Endothelial cell of umbilical vein (primary cell): Measurements from ENCODE around the gene COG5. TPM values are rescaled to one million over a fixed set of nuclear protein-coding genes. Genes with fewer than 3 reads are reported as not detected.

Experiments
- BruUV-seq: library from RNA; stranded (reverse); fragments of 400-500 nt; replicated peaks from 2 replicates; lab custom pipeline; 2021; lab: Mats Ljungman, UMichigan
- CTCF ChIA-PET: fragments of 300-600, 350-600 bp; sonication (Branson Sonifier 250); formaldehyde crosslinking; loops from one replicate; lab custom pipeline; 2021; ENCODE audit warnings: antibody characterized with exemption, inconsistent platforms; lab: Charles Lee
- POLR2A ChIA-PET: fragments of 300-600, 350-600 bp; sonication (Branson Sonifier 250); formaldehyde crosslinking; loops from one replicate; lab custom pipeline; 2021; ENCODE audit warnings: antibody characterized with exemption, inconsistent platforms; lab: Charles Lee
- DNase-seq: peaks from one replicate; pipeline ENCODE4 v3.0.0-alpha.2; 2011; ENCODE audit warnings: low read depth, low spot score
- FAIRE-seq: peaks from 2 replicates; lab custom pipeline; 2011; peaks lifted over from hg19 to GRCh38; lab: Jason Lieb, UNC
- H2AFZ ChIP-seq: 2 replicates; pipeline ENCODE4 v1.6.0; 2012; ENCODE audit warnings: low read depth, low read length, control low read depth, inconsistent platforms
- H3K27ac ChIP-seq: 2 replicates; pipeline ENCODE4 v1.5.1; 2011; ENCODE audit warnings: low read depth, mild to moderate bottlenecking, control low read depth, low read length, moderate library complexity; ENCODE audit not compliant: insufficient read depth
- H3K27me3 ChIP-seq, 2 experiments: 2 replicates each; pipeline versions ENCODE4 v1.6.0 to v1.6.1; 2011; ENCODE audit warnings: low read length in 2 of 2, mixed read lengths in 1 of 2; ENCODE audit not compliant: control insufficient read depth in 2 of 2, insufficient read depth in 2 of 2
- H3K36me3 ChIP-seq, 2 experiments: 2 replicates in 1 of 2; 3 replicates in 1 of 2; pipeline ENCODE4 v1.5.1; 2011; ENCODE audit warnings: low read length in 2 of 2, mild to moderate bottlenecking in 1 of 2, moderate library complexity in 1 of 2; ENCODE audit not compliant: control insufficient read depth in 2 of 2, insufficient read depth in 2 of 2; ENCODE audit errors: extremely low read depth in 1 of 2
- H3K4me1 ChIP-seq: 3 replicates; pipeline ENCODE4 v1.5.1; 2011; ENCODE audit warnings: mild to moderate bottlenecking, low read length; ENCODE audit not compliant: control insufficient read depth, insufficient read depth; ENCODE audit errors: extremely low read depth
- H3K4me2 ChIP-seq: 2 replicates; pipeline ENCODE4 v1.6.1; 2011; ENCODE audit warnings: low read length, control low read depth, mixed read lengths; ENCODE audit not compliant: insufficient read depth
- H3K4me3 ChIP-seq, 3 experiments: fragments of 200-600 bp in 1 of 3; sonication (generic), shearing (Covaris generic) in 1 of 3; replicated peaks in 1 of 3; 2 replicates each; pipeline ENCODE4 v1.5.1; 2011 to 2016; ENCODE audit warnings: control low read depth in 3 of 3, low read length in 3 of 3, mild to moderate bottlenecking in 2 of 3, inconsistent platforms in 1 of 3, low read depth in 1 of 3, moderate library complexity in 1 of 3; ENCODE audit not compliant: insufficient read depth in 1 of 3
- H3K79me2 ChIP-seq: 2 replicates; pipeline ENCODE4 v1.6.0; 2012; ENCODE audit warnings: low read length, inconsistent platforms; ENCODE audit not compliant: control insufficient read depth, insufficient read depth
- H3K9ac ChIP-seq: replicated peaks from 2 replicates; pipeline ENCODE3; 2011; ENCODE audit warnings: low read length, control low read depth; ENCODE audit not compliant: insufficient read depth; ENCODE audit errors: extremely low read depth
- H3K9me1 ChIP-seq: replicated peaks from 3 replicates; pipeline ENCODE4 v1.6.0; 2011; ENCODE audit warnings: mild to moderate bottlenecking, low read length; ENCODE audit not compliant: control insufficient read depth, insufficient read depth; ENCODE audit errors: extremely low read depth
- H3K9me3 ChIP-seq: replicated peaks from 2 replicates; pipeline ENCODE4 v1.5.1; 2012; ENCODE audit warnings: low read length, inconsistent platforms; ENCODE audit not compliant: control insufficient read depth, insufficient read depth
- H4K20me1 ChIP-seq: replicated peaks from 2 replicates; pipeline ENCODE3; 2011; ENCODE audit warnings: mild to moderate bottlenecking, low read length; ENCODE audit not compliant: control insufficient read depth, insufficient read depth; ENCODE audit errors: extremely low read depth
- EZH2 ChIP-seq: IDR thresholded peaks from 2 replicates; pipeline ENCODE4 v1.6.1; 2012; ENCODE audit warnings: borderline replicate concordance, low read depth, mild to moderate bottlenecking, moderate library complexity, low read length, inconsistent platforms; ENCODE audit not compliant: severe bottlenecking
- GATA2 ChIP-seq: IDR thresholded peaks from 2 replicates; pipeline ENCODE4 v1.7.0; 2011; ENCODE audit warnings: low read depth, mild to moderate bottlenecking, moderate library complexity, mixed read lengths, low read length; ENCODE audit not compliant: insufficient read length, insufficient read depth
- POLR2AphosphoS5 ChIP-seq: IDR thresholded peaks from 2 replicates; pipeline ENCODE4 v1.6.1; 2012; ENCODE audit warnings: low read depth, mild to moderate bottlenecking, control low read depth, low read length, moderate library complexity; ENCODE audit not compliant: insufficient read depth
- dilution Hi-C: fragments of 300-500 bp; cut with MboI; formaldehyde crosslinking; loops from one replicate; pipeline ENCODE4 v1.15.0; 2019; ENCODE audit warnings: low sequenced_read_pairs; ENCODE audit not compliant: extremely low pct_ligation_motif_present
- intact Hi-C: fragments of 100-400 bp; cut with micrococcal nuclease; formaldehyde crosslinking; loops from one replicate; pipeline ENCODE4 v1.10.0; 2022
- polyA plus RNA-seq, 4 experiments: library from polyadenylated mRNA; depleted of rRNA in 3 of 4; stranded (reverse) in 3 of 4; unstranded in 1 of 4; fragments of >200 nt; gene quantifications; 2 replicates each; pipeline versions ENCODE4 v1.2.1 to v1.2.3, GENCODE V29; 2011 to 2012; ENCODE audit warnings: missing spikeins in 1 of 4
- total RNA-seq: library from RNA; stranded (reverse); gene quantifications from 2 replicates; pipeline ENCODE4 v1.2.3, GENCODE V29; 2021
- TF ChIP-seq, protein P1 (sequence below), 2 donors: IDR thresholded peaks; 1 replicate in 1 of 2; 2 replicates in 1 of 2; pipeline ENCODE4 v1.5.1; 2011; ENCODE audit warnings: low read length in 2 of 2, mild to moderate bottlenecking in 2 of 2, moderate library complexity in 2 of 2, control low read depth in 1 of 2, inconsistent platforms in 1 of 2, low read depth in 1 of 2; ENCODE audit not compliant: insufficient read depth in 1 of 2; ENCODE audit errors: extremely low read depth in 1 of 2
- TF ChIP-seq, protein P2 (sequence below): IDR thresholded peaks from 2 replicates; pipeline ENCODE4 v1.6.1; 2011; ENCODE audit not compliant: insufficient read depth, insufficient read length

COG5 gene
- total and polyA plus RNA-seq, 2 donors (not counting 3 experiments of a cell fraction or from before 2014, with no cell fraction given) = 18.8 to 45.3 TPM

DNA sequence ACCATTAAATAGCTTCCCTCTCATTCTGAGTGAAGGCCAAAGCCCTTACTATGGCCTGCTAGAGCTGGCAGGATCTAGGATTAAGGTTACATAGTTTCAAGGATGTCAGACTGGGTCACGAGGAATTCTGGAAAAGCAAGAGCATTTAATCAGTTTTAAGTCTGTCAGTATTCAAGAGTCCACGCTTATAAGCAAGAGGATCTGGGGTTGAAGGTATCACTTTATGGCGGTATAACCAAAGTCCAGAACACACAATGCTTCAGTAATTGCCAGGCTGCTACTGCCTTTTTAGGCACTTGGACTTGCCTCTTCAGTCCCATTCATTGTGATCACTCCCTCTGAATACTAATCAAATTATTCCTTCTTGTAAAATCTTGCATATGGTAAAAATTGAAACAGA, 293.9 kb downstream of the COG5 start:
- POLR2A ChIA-PET = no interaction called here
- Histone ChIP-seq H3K4me3 (no peak overlapping the region), H3K79me2 (no peaks in the 10 kb centered on the region), H3K4me2 (no peak overlapping the region), H3K27me3 (no peaks in the 10 kb centered on the region), H3K27ac (no peak overlapping the region), H2AFZ (no peak overlapping the region), H3K9me3 (no peaks in the 10 kb centered on the region), H3K9ac (no peak overlapping the region), H4K20me1 (no peaks in the 10 kb centered on the region), H3K9me1 (no peaks in the 10 kb centered on the region), H3K36me3 (no peaks in the 10 kb centered on the region), H3K4me1 (no peaks in the 10 kb centered on the region)
- dilution Hi-C loops (no loop called here), intact Hi-C loops (no loop called here)
- CTCF ChIA-PET = no interaction called here
- DNase-seq (no peak), FAIRE-seq (no peak)
- no peak for TF ChIP-seq POLR2AphosphoS5
- TF ChIP-seq, protein P1, sequence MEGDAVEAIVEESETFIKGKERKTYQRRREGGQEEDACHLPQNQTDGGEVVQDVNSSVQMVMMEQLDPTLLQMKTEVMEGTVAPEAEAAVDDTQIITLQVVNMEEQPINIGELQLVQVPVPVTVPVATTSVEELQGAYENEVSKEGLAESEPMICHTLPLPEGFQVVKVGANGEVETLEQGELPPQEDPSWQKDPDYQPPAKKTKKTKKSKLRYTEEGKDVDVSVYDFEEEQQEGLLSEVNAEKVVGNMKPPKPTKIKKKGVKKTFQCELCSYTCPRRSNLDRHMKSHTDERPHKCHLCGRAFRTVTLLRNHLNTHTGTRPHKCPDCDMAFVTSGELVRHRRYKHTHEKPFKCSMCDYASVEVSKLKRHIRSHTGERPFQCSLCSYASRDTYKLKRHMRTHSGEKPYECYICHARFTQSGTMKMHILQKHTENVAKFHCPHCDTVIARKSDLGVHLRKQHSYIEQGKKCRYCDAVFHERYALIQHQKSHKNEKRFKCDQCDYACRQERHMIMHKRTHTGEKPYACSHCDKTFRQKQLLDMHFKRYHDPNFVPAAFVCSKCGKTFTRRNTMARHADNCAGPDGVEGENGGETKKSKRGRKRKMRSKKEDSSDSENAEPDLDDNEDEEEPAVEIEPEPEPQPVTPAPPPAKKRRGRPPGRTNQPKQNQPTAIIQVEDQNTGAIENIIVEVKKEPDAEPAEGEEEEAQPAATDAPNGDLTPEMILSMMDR (IDR thresholded peaks at IDR 0.05; ENCODE audit: extremely low read depth in 1 of 2, insufficient read depth in 1 of 2, low read depth in 1 of 2, low read length in 2 of 2) = no peak
- TF ChIP-seq GATA2 = no peak
- TF ChIP-seq, protein P2, sequence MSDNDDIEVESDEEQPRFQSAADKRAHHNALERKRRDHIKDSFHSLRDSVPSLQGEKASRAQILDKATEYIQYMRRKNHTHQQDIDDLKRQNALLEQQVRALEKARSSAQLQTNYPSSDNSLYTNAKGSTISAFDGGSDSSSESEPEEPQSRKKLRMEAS = no peak
- TF ChIP-seq EZH2 = no peak
- no TSS peak for BruUV-seq
